T-helper 2 cell treated with Interferon-gamma antibody and Interleukin-4, amounts not matched to agents 5 μg/mL and 100 μg/mL, for 36 hours (primary cell): ENCODE results near the gene VMO1.

Experiments used
- DNase-seq: peaks from one replicate; pipeline ENCODE4 v3.0.0; 2021; ENCODE audit warnings: low spot score
- H3K27ac Mint-ChIP-seq: one replicate; pipeline ENCODE4 v1.8.0; 2021; ENCODE audit warnings: mild to moderate bottlenecking, mixed read lengths
- H3K27me3 Mint-ChIP-seq: one replicate; pipeline ENCODE4 v1.8.0; 2021; ENCODE audit warnings: low read depth, mixed read lengths
- H3K36me3 Mint-ChIP-seq: one replicate; pipeline ENCODE4 v1.8.0; 2021; ENCODE audit warnings: low read depth, mixed read lengths
- H3K4me1 Mint-ChIP-seq: one replicate; pipeline ENCODE4 v1.8.0; 2021; ENCODE audit warnings: low read depth, mixed read lengths
- H3K4me3 Mint-ChIP-seq: one replicate; pipeline ENCODE4 v1.8.0; 2022; ENCODE audit warnings: mild to moderate bottlenecking, moderate library complexity, mixed read lengths
- H3K9me3 Mint-ChIP-seq: one replicate; pipeline ENCODE4 v1.8.0; 2021; ENCODE audit warnings: mixed read lengths

VMO1 gene

GRCh38 chr17:4766201-4766600, 20.0 kb downstream of the VMO1 start:
- Mint-ChIP-seq H3K9me3 (no peaks in the 10 kb centered on the region), H3K27ac (no peak overlapping the region), H3K27me3 (peaks cover 8% of the 10 kb centered on the region), H3K4me1 (peaks cover 2% of the 10 kb centered on the region), H3K4me3 (no peak overlapping the region), H3K36me3 (no peaks in the 10 kb centered on the region)
- DNase-seq: no peak

DNA sequence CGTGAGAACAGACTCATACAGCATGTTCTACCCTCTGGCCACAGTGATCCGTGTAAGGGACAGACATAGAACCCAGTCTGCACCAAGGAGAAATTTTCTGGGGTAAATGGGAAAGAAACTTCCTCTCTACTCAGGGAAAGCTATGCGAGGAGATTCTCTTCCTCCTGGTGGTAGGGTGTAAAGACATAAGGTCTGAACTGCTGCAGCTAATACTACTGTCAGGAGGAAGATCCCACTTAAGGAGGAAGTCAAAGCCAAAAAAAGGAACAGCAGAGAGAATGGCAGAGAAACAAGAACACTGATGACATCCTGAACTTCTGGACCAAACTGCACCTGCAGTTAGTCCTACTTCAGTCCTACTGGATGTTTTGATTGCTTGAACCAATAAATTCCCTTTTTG, 21.6 kb downstream of the VMO1 start:
- Mint-ChIP-seq H3K27me3 (peaks cover 6% of the 10 kb centered on the region), H3K36me3 (no peaks in the 10 kb centered on the region), H3K4me3 (no peak overlapping the region), H3K4me1 (no peaks in the 10 kb centered on the region), H3K27ac (no peak overlapping the region), H3K9me3 (no peaks in the 10 kb centered on the region)
- no peak for DNase-seq

GRCh38 chr17:4759776-4760236, 26.4 kb downstream of the VMO1 start:
- no peaks in the 10 kb centered on the region for H3K9me3 Mint-ChIP-seq
- no peak overlapping the region for H3K4me3 Mint-ChIP-seq
- no peak for DNase-seq
- H3K36me3 Mint-ChIP-seq: no peaks in the 10 kb centered on the region
- peaks cover 15% of the 10 kb centered on the region for H3K27me3 Mint-ChIP-seq
- no peaks in the 10 kb centered on the region for H3K4me1 Mint-ChIP-seq
- H3K27ac Mint-ChIP-seq: no peak overlapping the region

DNA sequence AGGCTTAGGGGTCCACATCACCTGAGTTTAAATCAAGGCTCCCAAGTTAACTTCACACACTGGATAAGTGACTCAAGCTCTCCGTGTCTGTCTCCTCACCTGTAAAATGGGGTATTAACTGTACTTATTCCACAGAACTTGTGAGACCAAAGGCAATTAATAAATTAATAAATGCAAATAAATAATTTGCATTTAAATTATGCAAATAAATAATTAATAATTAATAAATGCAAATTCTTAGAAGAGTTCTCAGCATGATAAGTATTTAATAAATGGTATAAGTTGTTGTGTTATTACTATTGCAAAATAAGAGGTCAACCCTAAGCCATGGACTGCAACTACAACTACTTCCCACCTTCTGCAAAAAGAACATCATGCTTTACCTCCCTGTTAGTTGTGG, 32.8 kb downstream of the VMO1 start:
- Mint-ChIP-seq H3K4me3 (no peak overlapping the region), H3K9me3 (no peaks in the 10 kb centered on the region), H3K27ac (no peak overlapping the region), H3K36me3 (no peaks in the 10 kb centered on the region), H3K27me3 (peaks cover 41% of the 10 kb centered on the region), H3K4me1 (peaks cover 1% of the 10 kb centered on the region)
- DNase-seq: no peak

DNA sequence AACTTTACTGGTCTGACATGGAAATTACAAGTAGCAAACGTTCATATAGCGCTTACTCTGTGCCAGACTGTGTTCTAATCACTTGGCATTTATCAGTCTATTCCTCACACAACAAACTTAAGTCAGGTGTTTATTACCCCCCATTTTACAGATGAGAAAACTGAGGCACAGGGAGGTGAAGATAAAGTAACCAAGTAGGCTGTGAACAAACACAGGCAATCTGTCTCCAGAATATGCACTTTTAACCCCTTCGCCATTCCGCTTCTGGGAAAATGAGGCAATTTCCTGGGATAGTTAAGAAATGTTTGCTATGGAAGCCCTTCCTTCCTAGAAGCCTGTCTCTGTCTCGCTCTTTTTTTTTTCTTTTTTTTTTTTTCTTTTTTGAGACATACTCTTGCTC, 34.2 kb downstream of the VMO1 start:
- no peak overlapping the region for H3K27ac Mint-ChIP-seq
- no peak for DNase-seq
- H3K9me3 Mint-ChIP-seq: no peaks in the 10 kb centered on the region
- peaks cover 7% of the 10 kb centered on the region for H3K4me1 Mint-ChIP-seq
- H3K36me3 Mint-ChIP-seq: no peaks in the 10 kb centered on the region
- H3K4me3 Mint-ChIP-seq: no peak overlapping the region
- H3K27me3 Mint-ChIP-seq: peaks cover 42% of the 10 kb centered on the region

- no peaks in the 10 kb centered on the region for H3K36me3 Mint-ChIP-seq
- no peak overlapping the region for H3K27ac Mint-ChIP-seq
- no peaks in the 10 kb centered on the region for H3K9me3 Mint-ChIP-seq
- peaks cover 40% of the 10 kb centered on the region for H3K27me3 Mint-ChIP-seq
- H3K4me3 Mint-ChIP-seq: no peak overlapping the region
- DNase-seq: no peak
- peaks cover 12% of the 10 kb centered on the region for H3K4me1 Mint-ChIP-seq
These were observed 35.6 kb downstream of the VMO1 start for GRCh38 chr17:4750606-4751005.

DNA sequence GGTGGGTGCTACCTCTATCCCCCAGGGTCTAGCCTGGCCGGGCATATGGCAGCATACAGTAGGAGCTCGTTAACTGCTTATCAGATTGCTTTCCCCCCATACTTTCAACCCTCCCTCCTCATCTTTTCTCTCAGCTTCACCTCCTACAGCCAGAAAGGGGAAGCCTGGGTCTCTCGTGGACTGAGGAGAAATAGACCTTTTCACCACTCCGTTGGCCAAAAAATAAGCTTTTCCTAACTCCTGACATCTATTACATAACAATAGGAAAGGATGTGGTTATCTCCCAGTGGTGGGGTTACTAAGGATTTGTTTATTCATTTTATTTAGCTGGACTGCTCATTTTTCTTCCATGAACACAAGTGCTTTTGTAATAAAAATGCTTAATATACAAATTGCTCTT, 37.5 kb downstream of the VMO1 start:
- no peaks in the 10 kb centered on the region for H3K9me3 Mint-ChIP-seq
- H3K27me3 Mint-ChIP-seq: peaks cover 36% of the 10 kb centered on the region
- no peak overlapping the region for H3K27ac Mint-ChIP-seq
- peak overlapping the region; percentile 21 for H3K4me3 Mint-ChIP-seq
- no peak for DNase-seq
- peaks cover 15% of the 10 kb centered on the region for H3K4me1 Mint-ChIP-seq
- H3K36me3 Mint-ChIP-seq: no peaks in the 10 kb centered on the region

DNA sequence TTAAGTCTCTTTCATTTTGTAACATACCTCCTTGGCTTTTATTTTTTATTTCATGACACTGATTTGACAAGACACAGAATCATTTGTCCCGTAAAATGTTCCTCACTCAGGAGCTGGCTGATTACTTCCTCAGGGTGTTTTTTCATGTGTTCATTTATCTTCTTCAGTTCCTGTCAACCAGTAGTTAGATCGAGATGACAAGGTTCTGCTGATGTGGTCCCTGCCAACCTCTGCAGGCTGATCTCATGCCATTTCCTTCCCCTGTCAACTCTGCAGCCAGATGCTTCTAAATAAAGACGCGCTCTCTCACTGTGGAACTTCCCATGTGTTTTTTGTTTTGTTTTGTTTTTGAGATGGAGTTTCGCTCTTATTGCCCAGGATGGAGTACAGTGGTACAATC, 38.3 kb downstream of the VMO1 start:
- Mint-ChIP-seq H3K27me3 (peaks cover 33% of the 10 kb centered on the region), H3K4me3 (peak overlapping the region; percentile 80), H3K4me1 (peaks cover 15% of the 10 kb centered on the region), H3K27ac (peak overlapping the region; percentile 72), H3K36me3 (no peaks in the 10 kb centered on the region), H3K9me3 (no peaks in the 10 kb centered on the region)
- DNase-seq: peak; percentile 19

GRCh38 chr17:4744999-4745969, 40.9 kb downstream of the VMO1 start:
- H3K4me1 Mint-ChIP-seq: peaks cover 20% of the 10 kb centered on the region
- no peaks in the 10 kb centered on the region for H3K36me3 Mint-ChIP-seq
- no peak for DNase-seq
- H3K4me3 Mint-ChIP-seq: no peak overlapping the region
- no peaks in the 10 kb centered on the region for H3K9me3 Mint-ChIP-seq
- no peak overlapping the region for H3K27ac Mint-ChIP-seq
- peaks cover 31% of the 10 kb centered on the region for H3K27me3 Mint-ChIP-seq

- DNase-seq: no peak
- Mint-ChIP-seq H3K4me1 (peaks cover 24% of the 10 kb centered on the region), H3K4me3 (no peak overlapping the region), H3K27ac (no peak overlapping the region), H3K27me3 (peaks cover 34% of the 10 kb centered on the region), H3K36me3 (no peaks in the 10 kb centered on the region), H3K9me3 (no peaks in the 10 kb centered on the region)
These were observed 42.3 kb downstream of the VMO1 start for GRCh38 chr17:4743898-4744297.

DNA sequence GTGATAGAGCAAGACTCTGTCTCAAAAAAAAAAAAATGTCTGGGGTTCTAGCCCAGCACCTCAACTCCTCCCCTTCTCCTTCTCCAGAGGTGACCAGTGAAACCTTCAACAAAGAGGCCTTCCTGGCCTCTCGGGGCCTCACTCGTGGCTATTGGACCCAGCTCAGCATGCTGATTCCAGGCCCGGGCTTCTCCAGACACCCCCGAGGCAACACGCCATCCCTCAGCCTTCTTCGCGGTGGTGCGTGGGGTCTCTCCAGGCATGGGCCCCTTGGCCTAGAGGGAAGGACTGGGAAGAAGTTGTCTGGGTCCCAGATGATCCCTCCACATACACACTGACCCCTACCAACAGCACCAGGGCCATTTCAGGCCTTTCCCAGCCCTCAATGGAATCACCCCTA, 42.9 kb downstream of the VMO1 start:
- no peak overlapping the region for H3K4me3 Mint-ChIP-seq
- no peak for DNase-seq

GRCh38 chr17:4742629-4743028, 43.5 kb downstream of the VMO1 start:
- no peaks in the 10 kb centered on the region for H3K9me3 Mint-ChIP-seq
- peaks cover 24% of the 10 kb centered on the region for H3K4me1 Mint-ChIP-seq
- H3K27ac Mint-ChIP-seq: no peak overlapping the region
- DNase-seq: no peak
- H3K4me3 Mint-ChIP-seq: no peak overlapping the region
- no peaks in the 10 kb centered on the region for H3K36me3 Mint-ChIP-seq
- H3K27me3 Mint-ChIP-seq: peaks cover 32% of the 10 kb centered on the region

More for the DNA sequence above, 42.9 kb downstream of the VMO1 start:
- Mint-ChIP-seq H3K27ac (no peak overlapping the region), H3K36me3 (no peaks in the 10 kb centered on the region), H3K27me3 (peaks cover 34% of the 10 kb centered on the region), H3K9me3 (no peaks in the 10 kb centered on the region), H3K4me1 (peaks cover 28% of the 10 kb centered on the region)

DNA sequence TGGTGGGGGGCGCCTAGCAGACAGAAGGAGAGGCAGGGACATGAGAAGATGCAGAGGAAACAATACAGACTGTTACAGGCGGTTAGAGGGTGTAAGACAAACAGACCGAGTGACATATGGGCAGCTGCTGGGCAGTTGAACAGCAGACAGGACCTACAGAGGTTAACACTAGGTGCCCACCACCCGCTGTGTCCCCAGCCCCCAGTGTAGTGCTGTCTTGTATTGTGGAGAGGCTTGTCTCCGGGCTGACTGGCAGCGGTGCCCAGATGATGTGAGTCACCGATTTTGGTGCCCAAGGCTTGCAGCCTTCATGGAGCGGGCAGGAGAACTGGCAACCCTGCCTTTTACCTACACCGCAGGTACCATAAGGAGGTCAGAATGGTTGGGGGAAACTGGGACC, 44.0 kb downstream of the VMO1 start:
- no peak for DNase-seq
- Mint-ChIP-seq H3K27ac (no peak overlapping the region), H3K4me3 (no peak overlapping the region), H3K4me1 (peaks cover 24% of the 10 kb centered on the region), H3K36me3 (no peaks in the 10 kb centered on the region), H3K27me3 (peaks cover 32% of the 10 kb centered on the region), H3K9me3 (no peaks in the 10 kb centered on the region)

DNA sequence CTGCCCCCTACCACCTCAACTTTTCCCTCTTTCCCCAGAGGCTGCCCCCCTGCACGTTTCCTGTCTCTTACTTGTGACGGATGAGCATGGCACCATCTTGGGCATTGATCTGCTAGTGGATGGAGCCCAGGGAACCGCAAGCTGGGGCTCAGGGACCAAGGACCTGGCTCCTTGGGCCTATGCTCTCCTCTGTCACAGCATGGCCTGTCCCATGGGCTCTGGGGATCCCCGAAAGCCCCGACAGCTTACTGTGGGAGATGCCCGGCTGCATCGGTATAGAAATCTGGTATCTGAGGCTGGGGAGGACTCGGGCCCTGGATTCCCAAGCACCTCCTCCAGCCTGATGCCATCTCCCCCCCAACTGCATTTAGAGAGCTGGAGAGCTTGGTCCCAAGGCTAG, 44.6 kb downstream of the VMO1 start:
- no peak for DNase-seq
- H3K27ac Mint-ChIP-seq: peak overlapping the region; percentile 34
- H3K4me3 Mint-ChIP-seq: peak overlapping the region; percentile 30
- no peaks in the 10 kb centered on the region for H3K9me3 Mint-ChIP-seq
- peaks cover 32% of the 10 kb centered on the region for H3K27me3 Mint-ChIP-seq
- peaks cover 23% of the 10 kb centered on the region for H3K4me1 Mint-ChIP-seq
- no peaks in the 10 kb centered on the region for H3K36me3 Mint-ChIP-seq
